LNCAP (cell line): Measurements from ENCODE around the gene TTC39B.

Source experiments
- CTCF ChIP-seq: fragments of 450-650 bp; IDR thresholded peaks from 2 replicates; pipeline ENCODE4 v1.5.1; 2017; ENCODE audit warnings: mild to moderate bottlenecking

Gene TTC39B

GRCh38 chr9:15256426-15256825 is 50.6 kb downstream of the TTC39B start:
- no peak for TF ChIP-seq CTCF

GRCh38 chr9:15253786-15254185 is 53.2 kb downstream of the TTC39B start:
- no peak for TF ChIP-seq CTCF

- TF ChIP-seq CTCF, result no peak
Measured at GRCh38 chr9:15253197-15253596, 53.8 kb downstream of the TTC39B start.

- no peak for TF ChIP-seq CTCF
Measured at GRCh38 chr9:15249981-15250380, 57.0 kb downstream of the TTC39B start.

GRCh38 chr9:15249042-15249818 is 57.8 kb downstream of the TTC39B start:
- no peak for TF ChIP-seq CTCF

GRCh38 chr9:15248621-15249020 is 58.4 kb downstream of the TTC39B start:
- no peak for TF ChIP-seq CTCF

GRCh38 chr9:15248081-15248480 is 58.9 kb downstream of the TTC39B start:
- no peak for TF ChIP-seq CTCF

GRCh38 chr9:15246708-15247107 is 60.3 kb downstream of the TTC39B start:
- TF ChIP-seq CTCF, result no peak
